H1 (cell line): ENCODE results near the gene HS6ST1. TPM values are rescaled to one million over a fixed set of nuclear protein-coding genes. Genes with fewer than 3 reads are reported as not detected.

Experiments
- CTCF ChIA-PET: fragments of 300-600 bp; sonication (Branson Sonifier 250); formaldehyde crosslinking; loops from one replicate; lab custom pipeline; 2021; ENCODE audit not compliant: partially characterized antibody; lab: Charles Lee
- POLR2A ChIA-PET: fragments of 300-600 bp; sonication (Branson Sonifier 250); formaldehyde crosslinking; loops from one replicate; lab custom pipeline; 2021; ENCODE audit warnings: inconsistent platforms; ENCODE audit not compliant: partially characterized antibody; lab: Charles Lee
- DNase-seq, 2 experiments: peaks; one replicate each; pipeline versions ENCODE4 v3.0.0 to v3.0.0-alpha.2; 2010 to 2022; ENCODE audit warnings: low spot score in 2 of 2, low read depth in 1 of 2, mixed read lengths in 1 of 2
- FAIRE-seq: peaks from 2 replicates; lab custom pipeline; 2011; peaks lifted over from hg19 to GRCh38; lab: Jason Lieb, UNC
- H2AFZ ChIP-seq: 2 replicates; pipeline ENCODE4 v1.8.1; 2012; ENCODE audit warnings: low read length, inconsistent platforms
- H2AK5ac ChIP-seq: 2 replicates; pipeline ENCODE4 v1.6.1; 2013; ENCODE audit warnings: low read depth, low read length
- H2BK120ac ChIP-seq: replicated peaks from 2 replicates; pipeline ENCODE3; 2013; ENCODE audit warnings: low read depth, low read length, inconsistent platforms
- H2BK12ac ChIP-seq: 2 replicates; pipeline ENCODE4 v1.6.1; 2013; ENCODE audit warnings: low read depth, low read length
- H2BK15ac ChIP-seq: 2 replicates; pipeline ENCODE4 v1.6.1; 2013; ENCODE audit warnings: low read length
- H2BK20ac ChIP-seq: 2 replicates; pipeline ENCODE4 v1.6.1; 2013; ENCODE audit warnings: low read length
- H2BK5ac ChIP-seq: 2 replicates; pipeline ENCODE4 v1.6.1; 2013; ENCODE audit warnings: low read depth, low read length
- H3K14ac ChIP-seq: 2 replicates; pipeline ENCODE4 v1.6.1; 2013; ENCODE audit warnings: inconsistent platforms; ENCODE audit not compliant: insufficient read length
- H3K18ac ChIP-seq: 2 replicates; pipeline ENCODE4 v1.6.1; 2013; ENCODE audit warnings: low read length; ENCODE audit errors: extremely low read depth
- H3K23ac ChIP-seq: 2 replicates; pipeline ENCODE4 v1.6.1; 2013; ENCODE audit warnings: inconsistent platforms; ENCODE audit not compliant: insufficient read length
- H3K23me2 ChIP-seq: 2 replicates; pipeline ENCODE4 v1.6.1; 2013; ENCODE audit warnings: low read depth, low read length
- H3K27ac ChIP-seq: 2 replicates; pipeline ENCODE4 v1.6.1; 2011; ENCODE audit warnings: low read depth, low read length, inconsistent platforms
- H3K27me3 ChIP-seq, 4 experiments: replicated peaks in 1 of 4; 1 replicate in 1 of 4; 2 replicates in 3 of 4; pipeline versions ENCODE4 v1.6.1 to v1.8.1; 2011 to 2013; ENCODE audit warnings: low read length in 3 of 4, mild to moderate bottlenecking in 3 of 4, inconsistent platforms in 2 of 4, mixed read lengths in 2 of 4, moderate library complexity in 1 of 4; ENCODE audit not compliant: control insufficient read depth in 3 of 4, insufficient read depth in 3 of 4; ENCODE audit errors: extremely low read depth in 1 of 4
- H3K36me3 ChIP-seq, 4 experiments: 2 replicates each; pipeline versions ENCODE4 v1.6.1 to v1.8.1; 2011 to 2013; ENCODE audit warnings: mild to moderate bottlenecking in 4 of 4, low read length in 3 of 4, moderate library complexity in 2 of 4, control low read depth in 1 of 4, inconsistent platforms in 1 of 4; ENCODE audit not compliant: insufficient read depth in 4 of 4, control insufficient read depth in 2 of 4
- H3K4ac ChIP-seq: replicated peaks from 2 replicates; pipeline ENCODE3; 2013; ENCODE audit warnings: low read length, low read depth, mixed read lengths, inconsistent platforms; ENCODE audit not compliant: insufficient read length
- H3K4me1 ChIP-seq, 4 experiments: replicated peaks in 1 of 4; 1 replicate in 1 of 4; 2 replicates in 3 of 4; pipeline versions ENCODE4 v1.6.1 to v1.8.1; 2011 to 2013; ENCODE audit warnings: low read length in 3 of 4, inconsistent platforms in 2 of 4, mixed read lengths in 1 of 4; ENCODE audit not compliant: insufficient read depth in 4 of 4, control insufficient read depth in 3 of 4
- H3K4me2 ChIP-seq, 2 experiments: 2 replicates each; pipeline versions ENCODE4 v1.6.1 to v1.8.1; 2011 to 2013; ENCODE audit warnings: low read depth in 2 of 2, low read length in 2 of 2, control low read depth in 1 of 2, inconsistent platforms in 1 of 2, mild to moderate bottlenecking in 1 of 2; ENCODE audit not compliant: insufficient read depth in 1 of 2
- H3K4me3 ChIP-seq, 4 experiments: fragments of 200-600, 300-600 bp in 1 of 4; sonication (generic), shearing (Covaris generic), sonication (Bioruptor Twin) in 1 of 4; 2 replicates each; pipeline versions ENCODE4 v1.5.1 to v1.8.1; 2011 to 2016; ENCODE audit warnings: low read length in 4 of 4, low read depth in 3 of 4, control low read depth in 2 of 4, inconsistent platforms in 2 of 4, mild to moderate bottlenecking in 2 of 4, mixed read lengths in 1 of 4, moderate library complexity in 1 of 4; ENCODE audit not compliant: insufficient read depth in 2 of 4; ENCODE audit errors: extremely low read depth in 1 of 4
- H3K56ac ChIP-seq: replicated peaks from 2 replicates; pipeline ENCODE3; 2013; ENCODE audit warnings: low read depth, mild to moderate bottlenecking, mixed read lengths, low read length, inconsistent platforms; ENCODE audit not compliant: insufficient read length
- H3K79me1 ChIP-seq: 2 replicates; pipeline ENCODE4 v1.6.1; 2013; ENCODE audit warnings: low read depth, low read length, control low read depth
- H3K79me2 ChIP-seq, 2 experiments: 2 replicates each; pipeline versions ENCODE4 v1.6.1 to v1.8.1; 2012 to 2013; ENCODE audit warnings: low read length in 2 of 2, mild to moderate bottlenecking in 2 of 2, inconsistent platforms in 1 of 2; ENCODE audit not compliant: insufficient read depth in 2 of 2, control insufficient read depth in 1 of 2
- H3K9ac ChIP-seq, 4 experiments: replicated peaks in 1 of 4; 1 replicate in 1 of 4; 2 replicates in 3 of 4; pipeline versions ENCODE4 v1.6.1 to v1.8.1; 2011 to 2013; ENCODE audit warnings: low read depth in 3 of 4, low read length in 3 of 4, control low read depth in 2 of 4, mild to moderate bottlenecking in 2 of 4, moderate library complexity in 2 of 4, inconsistent platforms in 1 of 4; ENCODE audit errors: extremely low read depth in 1 of 4
- H3K9me3 ChIP-seq, 2 experiments: 2 replicates each; pipeline versions ENCODE4 v1.6.1 to v1.8.1; 2012 to 2013; ENCODE audit warnings: mild to moderate bottlenecking in 2 of 2, moderate library complexity in 2 of 2, control low read depth in 1 of 2, inconsistent platforms in 1 of 2, low read depth in 1 of 2, low read length in 1 of 2, mixed read lengths in 1 of 2; ENCODE audit not compliant: insufficient read depth in 2 of 2
- H4K20me1 ChIP-seq, 2 experiments: replicated peaks in 1 of 2; 2 replicates each; pipeline versions ENCODE3 to v1.8.1; 2011 to 2013; ENCODE audit warnings: inconsistent platforms in 2 of 2, low read length in 2 of 2, mild to moderate bottlenecking in 1 of 2; ENCODE audit not compliant: insufficient read depth in 2 of 2, control insufficient read depth in 1 of 2
- H4K5ac ChIP-seq: 2 replicates; pipeline ENCODE4 v1.6.1; 2013; ENCODE audit warnings: low read length, low read depth, mixed read lengths, inconsistent platforms; ENCODE audit not compliant: insufficient read length
- H4K8ac ChIP-seq: 2 replicates; pipeline ENCODE4 v1.8.0; 2013; ENCODE audit warnings: mild to moderate bottlenecking, moderate library complexity, low read length, inconsistent platforms; ENCODE audit not compliant: insufficient read depth; ENCODE audit errors: extremely low read depth
- H4K91ac ChIP-seq: replicated peaks from 2 replicates; pipeline ENCODE3; 2013; ENCODE audit warnings: low read length, mixed read lengths, inconsistent platforms; ENCODE audit not compliant: insufficient read length
- BACH1 ChIP-seq: IDR thresholded peaks from 2 replicates; pipeline ENCODE4 v1.6.1; 2012; ENCODE audit warnings: low read length, improper control_type of control experiment
- BRCA1 ChIP-seq: IDR thresholded peaks from 2 replicates; pipeline ENCODE4 v1.6.1; 2012; ENCODE audit warnings: low read depth, low read length, improper control_type of control experiment
- CBX8 ChIP-seq: fragments of 300-800, 300-1000 bp; sonication (generic); IDR thresholded peaks from 2 replicates; pipeline ENCODE4 v1.7.1; 2016; ENCODE audit warnings: low read depth, low read length, borderline replicate concordance
- CREB1 ChIP-seq: IDR thresholded peaks from 2 replicates; pipeline ENCODE4 v1.6.1; 2012; ENCODE audit warnings: inconsistent platforms
- CTBP2 ChIP-seq: IDR thresholded peaks from 2 replicates; pipeline ENCODE4 v1.7.0; 2011; ENCODE audit warnings: borderline replicate concordance, mild to moderate bottlenecking, moderate library complexity, mixed read lengths, low read length; ENCODE audit not compliant: insufficient read depth, insufficient read length
- KDM5A ChIP-seq: fragments of 200-600 bp; IDR thresholded peaks from 2 replicates; pipeline ENCODE4 v1.7.1; 2012; ENCODE audit warnings: mild to moderate bottlenecking, low read length, inconsistent platforms, mixed read lengths
- NRF1 ChIP-seq: IDR thresholded peaks from 2 replicates; pipeline ENCODE4 v1.6.1; 2011; ENCODE audit warnings: mild to moderate bottlenecking, low read depth, low read length, improper control_type of control experiment
- POLR2A ChIP-seq, 2 experiments: IDR thresholded peaks; 1 replicate in 1 of 2; 2 replicates in 1 of 2; pipeline ENCODE4 v1.6.1; 2011; ENCODE audit warnings: low read depth in 2 of 2, low read length in 2 of 2, mild to moderate bottlenecking in 2 of 2; ENCODE audit errors: control extremely low read depth in 1 of 2
- RNF2 ChIP-seq: fragments of 200-900, 300-1000 bp; sonication (generic); IDR thresholded peaks from 2 replicates; pipeline ENCODE4 v1.7.1; 2016; ENCODE audit warnings: borderline replicate concordance, low read depth, mild to moderate bottlenecking, antibody characterized with exemption, low read length; ENCODE audit not compliant: poor library complexity, severe bottlenecking; ENCODE audit errors: missing control alignments
- SUZ12 ChIP-seq: fragments of 200-600 bp; sonication (generic); IDR thresholded peaks from 2 replicates; pipeline ENCODE4 v1.6.1; 2012; ENCODE audit warnings: mild to moderate bottlenecking, inconsistent platforms, low read length, moderate library complexity, mixed read lengths
- USF2 ChIP-seq: IDR thresholded peaks from 2 replicates; pipeline ENCODE4 v1.6.1; 2011; ENCODE audit warnings: low read length, improper control_type of control experiment
- WGBS, 2 experiments: shearing (Covaris generic) in 1 of 2; methylation state at CpG; one replicate each; pipeline versions ENCODE4 v1.1.6 to v1.1.7; 2013 to 2015; ENCODE audit warnings: low lambda C conversion rate in 2 of 2, mixed read lengths in 2 of 2, inconsistent platforms in 1 of 2, low coverage in 1 of 2, missing lambda C conversion rate in 1 of 2; ENCODE audit not compliant: insufficient replicate concordance in 2 of 2, insufficient coverage in 1 of 2, insufficient read length in 1 of 2; ENCODE audit errors: extremely low coverage in 1 of 2, missing lambda C conversion rate in 1 of 2; 5-methylcytosine and 5-hydroxymethylcytosine counted together
- polyA plus RNA-seq, 7 experiments: library from polyadenylated mRNA; depleted of rRNA in 3 of 7; stranded (reverse) in 5 of 7; unstranded in 2 of 7; fragments of >200 nt in 5 of 7; fragments of 200-250 nt in 2 of 7; gene quantifications; 1 replicate in 5 of 7; 2 replicates in 1 of 7; 4 replicates in 1 of 7; pipeline versions ENCODE4 v1.2.1 to v1.2.3, GENCODE V29; 2011 to 2013; ENCODE audit warnings: missing spikeins in 2 of 7, mixed read lengths in 2 of 7
- total RNA-seq: library from RNA; stranded (reverse); fragmentation: NEBNext Ultra II Directional; extraction: Animal tissue kit (Norgen Biotek cat#: 25700); gene quantifications from 2 replicates; pipeline ENCODE4 v1.2.1, GENCODE V29; 2021

HS6ST1 gene
- total and polyA plus RNA-seq, 2 of the 8 experiments (the other 6 are each of a cell fraction or from before 2014, with no cell fraction given): 37.4 to 74.6 TPM

GRCh38 chr2:128264881-128265607 lies 53.6 kb downstream of the HS6ST1 start:
- POLR2A ChIA-PET: interaction anchor here (1.2 to 1.3 kb wide), 2 partner anchors 21 to 52 kb away, joined by 3 to 4 read pairs; no protein-coding TSS in a partner anchor
- Histone ChIP-seq H3K4me2 (no peak overlapping the region), H3K23ac (no peak overlapping the region), H4K5ac (no peak overlapping the region), H2BK120ac (no peak overlapping the region), H3K4me1 (peaks cover 10 to 23% (median 14%) of the 10 kb centered on the region in 4 experiments), H2BK5ac (no peak overlapping the region), H3K9me3 (peaks cover 0 to 2% of the 10 kb centered on the region in 2 experiments; a peak in 1 of 4 replicates), H2BK12ac (no peak overlapping the region), H3K79me1 (no peaks in the 10 kb centered on the region; the same call in 1 of the 2 replicates), H2AFZ (no peak overlapping the region), H3K27me3 (peaks cover 0 to 3% (median under 1%) of the 10 kb centered on the region in 4 experiments; a peak in 1 of 7 replicates), H3K27ac (no peak overlapping the region), H3K23me2 (no peaks in the 10 kb centered on the region), H3K4me3 (no peak overlapping the region), H2BK20ac (no peak overlapping the region), H3K36me3 (peaks cover 0 to 3% (median 0%) of the 10 kb centered on the region in 4 experiments; a peak in 1 of 8 replicates), H3K4ac (no peak overlapping the region), H4K20me1 (peaks cover 0 to 12% of the 10 kb centered on the region in 2 experiments), H4K8ac (no peak overlapping the region), H3K56ac (no peak overlapping the region), H2BK15ac (no peak overlapping the region), H3K79me2 (peaks cover 0 to 2% of the 10 kb centered on the region in 2 experiments; a peak in 1 of 4 replicates), H3K9ac (no peak overlapping the region), H4K91ac (no peak overlapping the region), H3K14ac (no peak overlapping the region), H3K18ac (no peak overlapping the region), H2AK5ac (no peak overlapping the region)
- no peak for FAIRE-seq
- no peak for DNase-seq
- CTCF ChIA-PET: interaction anchor here (1.0 to 1.7 kb wide), 2 partner anchors 12 to 56 kb away, joined by 3 read pairs; no protein-coding TSS in a partner anchor
- 93% methylated on average over 12 of the region's 12 CpGs; no CpG with 5 or more reads in 1 of the 2 experiments for WGBS, 2 experiments
- TF ChIP-seq CTBP2 (no peak), USF2 (no peak), CREB1 (no peak), SUZ12 (no peak), POLR2A (IDR thresholded peaks at IDR 0.05; ENCODE audit: control extremely low read depth in 1 of 2, low read depth in 2 of 2, low read length in 2 of 2) (no peak), RNF2 (no peak), KDM5A (no peak), BRCA1 (no peak), CBX8 (no peak), NRF1 (no peak), BACH1 (no peak)
